GM12878 (cell line): ENCODE results near the gene GABRB1. TPM values are rescaled to one million over a fixed set of nuclear protein-coding genes. Genes with fewer than 3 reads are reported as not detected.

Experiments
- ATAC-seq: fragments of 200-7000 bp; cut with Tn5 transposase; 3 replicates; pipeline ENCODE4 v1.9.1; 2020; ENCODE audit warnings: mild to moderate bottlenecking, moderate library complexity
- BruUV-seq: library from RNA; stranded (reverse); fragments of 400-500 nt; replicated peaks from 2 replicates; lab custom pipeline; 2021; lab: Mats Ljungman, UMichigan
- CTCF ChIA-PET: fragments of 300-600 bp; sonication (Branson Sonifier 250); formaldehyde crosslinking; extraction: SDS; loops from one replicate; lab custom pipeline; 2021; ENCODE audit warnings: inconsistent platforms; lab: Yijun Ruan, JAX
- POLR2A ChIA-PET: fragments of 350-600 bp; formaldehyde crosslinking; extraction: SDS; loops from one replicate; lab custom pipeline; 2021; ENCODE audit warnings: inconsistent platforms; lab: Charles Lee
- RAD21 ChIA-PET: fragments of 300-600 bp; sonication (Branson Sonifier 250); formaldehyde crosslinking; loops from one replicate; lab custom pipeline; 2023; ENCODE audit warnings: antibody characterized with exemption; ENCODE audit not compliant: unreplicated experiment; lab: Charles Lee
- SMC1A ChIA-PET: fragments of 300-600 bp; sonication (Branson Sonifier 250); formaldehyde crosslinking; loops from one replicate; lab custom pipeline; 2023; ENCODE audit not compliant: unreplicated experiment, uncharacterized antibody; lab: Charles Lee
- DNase-seq: peaks from one replicate; pipeline ENCODE4 v3.0.0-alpha.2; 2011; ENCODE audit warnings: low read depth, low spot score
- FAIRE-seq: peaks from 3 replicates; lab custom pipeline; 2011; peaks lifted over from hg19 to GRCh38; lab: Jason Lieb, UNC
- H2AFZ ChIP-seq: 2 replicates; pipeline ENCODE4 v1.6.0; 2011; ENCODE audit warnings: low read depth, low read length, control low read depth; ENCODE audit not compliant: control insufficient read depth
- H3K27ac ChIP-seq: 2 replicates; pipeline ENCODE4 v1.5.1; 2011; ENCODE audit warnings: control low read depth; ENCODE audit not compliant: control insufficient read depth, insufficient read depth
- H3K27me3 ChIP-seq, 2 experiments: replicated peaks in 1 of 2; 2 replicates each; pipeline versions ENCODE4 v1.6.0 to v1.6.1; 2011; ENCODE audit warnings: low read length in 1 of 2; ENCODE audit not compliant: control insufficient read depth in 2 of 2, insufficient read depth in 2 of 2
- H3K36me3 ChIP-seq, 2 experiments: 2 replicates each; pipeline ENCODE4 v1.5.1; 2011; ENCODE audit warnings: low read length in 1 of 2; ENCODE audit not compliant: control insufficient read depth in 2 of 2, insufficient read depth in 2 of 2
- H3K4me1 ChIP-seq: 2 replicates; pipeline ENCODE4 v1.6.1; 2011; ENCODE audit warnings: mild to moderate bottlenecking, low read length, moderate library complexity, mixed read lengths; ENCODE audit not compliant: control insufficient read depth, insufficient read depth
- H3K4me2 ChIP-seq: 2 replicates; pipeline ENCODE4 v1.6.0; 2011; ENCODE audit warnings: control low read depth; ENCODE audit not compliant: control insufficient read depth, insufficient read depth
- H3K4me3 ChIP-seq: fragments of 200-600 bp; sonication (generic); 2 replicates; pipeline ENCODE4 v1.5.1; 2016
- H3K79me2 ChIP-seq: 2 replicates; pipeline ENCODE4 v1.6.0; 2011; ENCODE audit warnings: low read length; ENCODE audit not compliant: control insufficient read depth, insufficient read depth
- H3K9ac ChIP-seq: 2 replicates; pipeline ENCODE4 v1.8.0; 2011; ENCODE audit warnings: low read length, control low read depth, mixed read lengths; ENCODE audit not compliant: control insufficient read depth, insufficient read depth
- H3K9me3 ChIP-seq: replicated peaks from 3 replicates; pipeline ENCODE4 v1.5.1; 2011; ENCODE audit warnings: mild to moderate bottlenecking, low read length; ENCODE audit not compliant: control insufficient read depth, insufficient read depth
- H4K20me1 ChIP-seq: 2 replicates; pipeline ENCODE4 v1.6.0; 2011; ENCODE audit not compliant: control insufficient read depth, insufficient read depth
- CBX3 ChIP-seq: fragments of 200-600 bp; sonication (generic); IDR thresholded peaks from 2 replicates; pipeline ENCODE4 v1.6.1; 2016; ENCODE audit warnings: low read depth, borderline replicate concordance
- NFXL1 ChIP-seq: fragments of 450-650 bp; IDR thresholded peaks from 2 replicates; pipeline ENCODE4 v1.6.1; 2017; ENCODE audit warnings: antibody characterized with exemption, mild to moderate bottlenecking, borderline replicate concordance
- PAX5 ChIP-seq: IDR thresholded peaks from 2 replicates; pipeline ENCODE4 v1.6.1; 2011; ENCODE audit warnings: low read depth, low read length, borderline replicate concordance
- PML ChIP-seq: IDR thresholded peaks from 2 replicates; pipeline ENCODE4 v1.6.1; 2012; ENCODE audit warnings: low read length, inconsistent platforms
- POLR2AphosphoS2 ChIP-seq: IDR thresholded peaks from 2 replicates; pipeline ENCODE4 v1.6.1; 2011; ENCODE audit warnings: low read depth, mild to moderate bottlenecking, low read length, improper control_type of control experiment, moderate library complexity
- ZNF24 ChIP-seq: fragments of 450-650 bp; IDR thresholded peaks from 2 replicates; pipeline ENCODE4 v1.6.1; 2017; ENCODE audit warnings: antibody characterized with exemption, mild to moderate bottlenecking
- WGBS: methylation state at CpG from one replicate; pipeline ENCODE4 v1.1.6; 2016; ENCODE audit warnings: low lambda C conversion rate; ENCODE audit not compliant: insufficient replicate concordance, insufficient coverage; ENCODE audit errors: missing lambda C conversion rate; 5-methylcytosine and 5-hydroxymethylcytosine counted together
- in situ Hi-C: fragments of 300-500 bp; cut with MboI; formaldehyde crosslinking; loops from 9 replicates; pipeline ENCODE4 v1.14.3; 2018; ENCODE audit warnings: mixed read lengths
- intact Hi-C: fragments of 100-400 bp; cut with micrococcal nuclease; formaldehyde crosslinking; loops from one replicate; pipeline ENCODE4 v1.14.2; 2022; ENCODE audit not compliant: unreplicated experiment
- polyA plus RNA-seq, 11 experiments: library from polyadenylated mRNA; depleted of rRNA in 4 of 11; unstranded in 6 of 11; stranded (reverse) in 5 of 11; fragments of >200 nt; fragmentation: Nextera tagmentation in 4 of 11; fragmentation: Illumina TruSeq in 1 of 11; extraction: Ambion mirVana in 4 of 11; extraction: Trizol in 1 of 11; gene quantifications; 1 replicate in 1 of 11; 2 replicates in 10 of 11; pipeline versions ENCODE4 v1.2.1 to v1.2.3, GENCODE V29; 2011 to 2016; ENCODE audit warnings: inconsistent platforms in 2 of 11, missing spikeins in 2 of 11, low read depth in 1 of 11
- total RNA-seq, 4 experiments: library from RNA; depleted of rRNA in 3 of 4; stranded (reverse); fragments of >200 nt in 3 of 4; fragmentation: Illumina TruSeq in 1 of 4; extraction: Trizol in 1 of 4; gene quantifications; 2 replicates each; pipeline versions ENCODE4 v1.2.1 to v1.2.3, GENCODE V29; 2013 to 2021

GABRB1 gene
- total and polyA plus RNA-seq, 10 of the 15 experiments (the other 5 are each of a cell fraction or from before 2014, with no cell fraction given): 0.13 to 0.92 TPM; not detected in 8

DNA sequence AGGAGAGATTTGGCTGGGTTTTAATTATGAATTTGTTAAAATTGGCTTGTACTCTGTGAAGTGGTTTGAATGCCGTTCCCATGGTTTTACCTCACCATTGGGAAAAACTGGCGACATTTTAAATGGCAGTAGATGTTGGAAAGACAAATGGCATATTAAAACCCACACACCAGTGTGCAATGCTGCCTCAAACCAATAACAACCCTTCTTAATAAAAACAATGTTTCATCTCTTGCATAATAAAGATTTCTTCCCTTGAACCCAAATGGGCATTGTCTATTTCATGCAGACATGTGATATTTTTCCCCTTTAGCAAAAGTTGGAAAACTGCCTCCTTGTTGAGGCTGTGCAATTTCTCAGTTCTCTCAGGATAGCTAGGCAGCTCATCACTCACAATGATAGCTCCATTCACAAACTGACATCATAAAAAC lies 33.7 kb downstream of the GABRB1 start:
- no peak for FAIRE-seq
- POLR2A ChIA-PET: interaction anchor here (0.6 kb wide), 1 partner anchor 28 kb away, joined by 3 read pairs; no protein-coding TSS in a partner anchor
- no peak overlapping the region for H3K4me3 ChIP-seq
- H3K27ac ChIP-seq: no peak overlapping the region
- no peaks in the 10 kb centered on the region for H3K4me1 ChIP-seq
- H3K79me2 ChIP-seq: no peaks in the 10 kb centered on the region
- TF ChIP-seq POLR2AphosphoS2 (no peak), PML (no peak), NFXL1 (no peak), PAX5 (no peak), CBX3 (no peak)
- TF ChIP-seq, all 136 proteins: peak for 0
- in situ Hi-C loops: no loop called here
- no TSS peak for BruUV-seq
- ATAC-seq (no peak), DNase-seq (no peak)
- Histone ChIP-seq H3K36me3 (no peaks in the 10 kb centered on the region), H2AFZ (no peak overlapping the region), H3K9ac (no peak overlapping the region), H4K20me1 (no peaks in the 10 kb centered on the region), H3K9me3 (no peaks in the 10 kb centered on the region), H3K4me2 (no peak overlapping the region), H3K27me3 (no peaks in the 10 kb centered on the region)
- ChIA-PET SMC1A (no interaction called here), RAD21 (interaction anchor here (0.6 kb wide), 1 partner anchor 12 kb away, joined by 4 read pairs; no protein-coding TSS in a partner anchor), CTCF (no interaction called here)
- intact Hi-C loops: no loop called here
- 24% methylated on average over 2 of the region's 2 CpGs for WGBS

DNA sequence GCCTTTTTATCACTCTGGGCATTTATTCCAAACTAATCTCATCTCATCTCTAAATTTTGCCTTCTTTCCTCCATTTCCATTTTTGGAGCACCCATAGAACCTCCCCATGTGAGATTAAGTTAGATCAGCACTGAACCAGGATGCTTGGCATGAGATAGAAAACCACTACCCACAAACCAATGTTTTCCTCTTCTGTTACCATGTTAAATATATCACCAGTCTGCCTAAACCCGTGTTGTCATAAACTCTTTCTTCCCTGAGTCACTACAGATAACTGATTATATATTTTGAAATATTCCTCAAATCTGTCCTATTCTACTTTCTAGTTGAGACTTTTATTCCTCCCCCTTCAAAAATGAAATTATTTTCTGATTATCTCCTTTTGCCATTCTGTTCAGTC lies 37.6 kb downstream of the GABRB1 start:
- BruUV-seq: no TSS peak
- 0% methylated on average over 1 of the region's 1 CpG for WGBS
- H3K27ac ChIP-seq: no peak overlapping the region
- no peaks in the 10 kb centered on the region for H3K9me3 ChIP-seq
- FAIRE-seq: no peak
- H3K4me3 ChIP-seq: no peak overlapping the region
- no peak for DNase-seq
- ChIA-PET RAD21 (no interaction called here), CTCF (no interaction called here), SMC1A (no interaction called here), POLR2A (no interaction called here)
- H3K4me2 ChIP-seq: no peak overlapping the region
- H2AFZ ChIP-seq: no peak overlapping the region
- no peaks in the 10 kb centered on the region for H3K79me2 ChIP-seq
- in situ Hi-C loops (no loop called here), intact Hi-C loops (no loop called here)
- ATAC-seq: no peak
- no peaks in the 10 kb centered on the region for H4K20me1 ChIP-seq
- no peak for TF ChIP-seq ZNF24
- H3K9ac ChIP-seq: no peak overlapping the region
- H3K4me1 ChIP-seq: no peaks in the 10 kb centered on the region
- no peaks in the 10 kb centered on the region for H3K27me3 ChIP-seq
- no peaks in the 10 kb centered on the region for H3K36me3 ChIP-seq
